K562 (cell line): ENCODE results near the gene DIS3L. TPM values are rescaled to one million over a fixed set of nuclear protein-coding genes. Genes with fewer than 3 reads are reported as not detected.
A peak's percentile ranks its signal among the peaks of the same experiment; 100 is the strongest.

Source experiments
- BACH1 ChIP-seq: fragments of 200-800 bp; sonication (Bioruptor generic); IDR thresholded peaks from 2 replicates; pipeline ENCODE4 v1.6.1; 2016; ENCODE audit warnings: missing genetic modification characterization, missing compliant biosample characterization
- E2F8 ChIP-seq: fragments of 450-650 bp; IDR thresholded peaks from 2 replicates; pipeline ENCODE4 v1.7.1; 2018; ENCODE audit warnings: mild to moderate bottlenecking, low read depth; ENCODE audit not compliant: partially characterized antibody
- ELK1 ChIP-seq: sonication (generic); formaldehyde crosslinking; IDR thresholded peaks from 2 replicates; pipeline ENCODE4 v1.8.1; 2022; ENCODE audit warnings: missing genetic modification reagents
- FOXM1 ChIP-seq, 2 experiments: fragments of 450-650 bp in 1 of 2; sonication (generic) in 1 of 2; formaldehyde crosslinking in 1 of 2; IDR thresholded peaks; 2 replicates each; pipeline versions ENCODE4 v1.6.1 to v1.9.0; 2017 to 2022; ENCODE audit warnings: low read depth in 2 of 2, mild to moderate bottlenecking in 2 of 2, missing genetic modification reagents in 1 of 2, moderate library complexity in 1 of 2
- KDM5B ChIP-seq: fragments of 200-600 bp; sonication (generic); IDR thresholded peaks from 2 replicates; pipeline ENCODE4 v1.6.1; 2012; ENCODE audit warnings: low read depth, mild to moderate bottlenecking, moderate library complexity, low read length, control low read depth, inconsistent platforms; ENCODE audit not compliant: insufficient replicate concordance
- L3MBTL2 ChIP-seq: fragments of 450-650 bp; IDR thresholded peaks from 2 replicates; pipeline ENCODE4 v1.6.1; 2016; ENCODE audit warnings: mild to moderate bottlenecking, moderate library complexity
- NRF1 ChIP-seq, 2 experiments: fragments of 450-650 bp; IDR thresholded peaks in 1 of 2; conservative IDR thresholded peaks in 1 of 2; 2 replicates each; pipeline ENCODE4 v1.6.1; 2014; ENCODE audit warnings: mild to moderate bottlenecking in 2 of 2
- THAP7 ChIP-seq: fragments of 250-450 bp; sonication (Bioruptor Pico); IDR thresholded peaks from 2 replicates; pipeline ENCODE4 v1.5.0; 2021
- TRIM24 ChIP-seq, 2 experiments: fragments of 450-650 bp; IDR thresholded peaks; 2 replicates each; pipeline ENCODE4 v1.6.1; 2016
- ZBTB12 ChIP-seq: fragments of 250-450 bp; sonication (Bioruptor Pico); IDR thresholded peaks from 2 replicates; pipeline ENCODE4 v1.4.0; 2020
- ZBTB43 ChIP-seq: sonication (generic); formaldehyde crosslinking; IDR thresholded peaks from 2 replicates; pipeline ENCODE4 v1.8.0; 2023; ENCODE audit warnings: mild to moderate bottlenecking, missing genetic modification reagents
- ZMIZ1 ChIP-seq, 2 experiments: fragments of 150-350 bp in 1 of 2; IDR thresholded peaks; 2 replicates each; pipeline ENCODE4 v1.6.1; 2012 to 2016; ENCODE audit warnings: low read depth in 2 of 2, low read length in 2 of 2, mild to moderate bottlenecking in 1 of 2, moderate library complexity in 1 of 2
- ZNF140 ChIP-seq: fragments of 250-450 bp; sonication (Bioruptor Pico); IDR thresholded peaks from 2 replicates; pipeline ENCODE4 v1.8.0; 2021; ENCODE audit warnings: moderate library complexity, mild to moderate bottlenecking, inconsistent platforms
- ZNF75A ChIP-seq: fragments of 450-650 bp; formaldehyde crosslinking; IDR thresholded peaks from 2 replicates; pipeline ENCODE4 v1.4.0; 2020; ENCODE audit warnings: mild to moderate bottlenecking
- polyA plus RNA-seq, 8 experiments: library from polyadenylated mRNA; depleted of rRNA in 4 of 8; stranded (reverse) in 5 of 8; unstranded in 3 of 8; fragments of >200 nt; fragmentation: Nextera tagmentation in 2 of 8; fragmentation: Illumina TruSeq in 1 of 8; extraction: Ambion mirVana in 2 of 8; extraction: Trizol in 1 of 8; gene quantifications; 2 replicates each; pipeline versions ENCODE4 v1.2.1 to v1.2.3, GENCODE V29; 2011 to 2014; ENCODE audit warnings: inconsistent platforms in 1 of 8, missing spikeins in 1 of 8
- total RNA-seq, 7 experiments: library from RNA; depleted of rRNA in 6 of 7; stranded (reverse); fragments of >200 nt in 6 of 7; fragmentation: Illumina TruSeq in 2 of 7; extraction: Trizol in 2 of 7; gene quantifications; 2 replicates each; pipeline versions ENCODE4 v1.2.1 to v1.2.3, GENCODE V29; 2011 to 2021; ENCODE audit warnings: low replicate concordance in 1 of 7

Gene DIS3L
- total and polyA plus RNA-seq, 9 of the 15 experiments (the other 6 are each of a cell fraction or from before 2014, with no cell fraction given): 5.9 to 34.6 (median 16.9) TPM

GRCh38 chr15:66356359-66357236 lies 63.2 kb downstream of the DIS3L start, which contains the start of gene TIPIN (continued):
- TF ChIP-seq ZBTB43 (no peak), ZNF140 (CRISPR knock-in tag) (no peak), KDM5B (peak; percentile 78), ZMIZ1 (IDR thresholded peaks at IDR 0.05; ENCODE audit: low read depth in 2 of 2, low read length in 2 of 2) (peak in 1 of 2 experiments; percentile 51; a peak in 1 of 4 replicates), ZNF75A (CRISPR knock-in tag) (no peak), E2F8 (peak; percentile 99), THAP7 (CRISPR knock-in tag) (no peak), NRF1 (conservative IDR thresholded peaks at IDR 0.05 in 1 of 2, IDR thresholded peaks at IDR 0.05 in 1 of 2) (peak; percentile 70), L3MBTL2 (peak; percentile 83), ZBTB12 (0 out of 2 replicates have a peak, but pooled peaks have one; percentile 32), BACH1 (tag) (no peak), TRIM24 (IDR thresholded peaks at IDR 0.05) (peak; percentile 7 to 21; a peak in 2 of 4 replicates), ELK1 (CRISPR knock-in tag) (no peak), FOXM1 (IDR thresholded peaks at IDR 0.05; ENCODE audit: low read depth) (0 out of 2 replicates have a peak, but pooled peaks have one; percentile 27), FOXM1 (CRISPR knock-in tag; IDR thresholded peaks at IDR 0.05; ENCODE audit: low read depth) (no peak)
